NCI-H2227 (cell line): Measurements from ENCODE around the gene LGALS14.

Experiments used
- DNase-seq: peaks from one replicate; lab custom pipeline; 2025; ENCODE audit not compliant: unreplicated experiment; lab: John Stamatoyannopoulos, UW

The LGALS14 gene

GRCh38 chr19:39746836-39747529 is 42.7 kb downstream of the LGALS14 start:
- no peak for DNase-seq

DNA sequence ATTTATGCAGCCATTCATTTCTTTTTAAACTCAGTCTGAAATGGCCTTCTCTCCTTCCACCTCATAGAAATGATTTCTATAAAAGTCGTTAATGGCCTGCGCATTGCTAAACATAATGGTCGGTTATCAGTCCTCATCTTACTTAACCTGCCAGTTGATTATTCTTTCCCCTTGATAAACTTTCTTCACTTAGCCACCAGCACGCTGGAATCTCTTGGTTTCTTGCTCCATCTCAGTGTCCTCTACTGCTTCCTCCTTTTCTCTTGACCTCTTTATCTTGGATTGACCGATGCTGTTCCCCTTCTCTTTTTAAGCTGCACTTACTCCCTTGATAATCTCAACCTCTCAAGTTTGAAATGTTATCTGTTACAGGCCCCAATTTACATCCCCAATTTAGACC is 45.7 kb downstream of the LGALS14 start:
- DNase-seq: no peak

DNA sequence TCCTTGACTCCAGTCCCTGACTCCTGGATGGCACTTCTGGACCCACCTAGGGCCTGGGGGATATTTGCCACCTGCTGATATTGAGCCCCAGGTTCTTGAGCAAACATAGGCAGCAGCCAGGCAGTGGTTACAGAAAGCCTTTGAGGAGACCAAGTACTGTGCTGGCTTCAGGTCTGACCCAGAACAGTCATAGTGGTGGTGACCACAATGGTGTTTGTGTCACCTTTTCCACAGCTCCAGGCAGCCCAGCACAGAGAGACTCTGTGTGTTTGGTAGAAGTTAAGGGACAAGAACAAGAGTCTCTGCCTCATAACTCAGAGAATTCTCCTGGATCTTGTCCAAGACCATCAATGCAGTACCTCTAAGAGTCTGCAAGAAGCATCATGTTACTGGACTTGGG is 48.1 kb downstream of the LGALS14 start:
- no peak for DNase-seq

DNA sequence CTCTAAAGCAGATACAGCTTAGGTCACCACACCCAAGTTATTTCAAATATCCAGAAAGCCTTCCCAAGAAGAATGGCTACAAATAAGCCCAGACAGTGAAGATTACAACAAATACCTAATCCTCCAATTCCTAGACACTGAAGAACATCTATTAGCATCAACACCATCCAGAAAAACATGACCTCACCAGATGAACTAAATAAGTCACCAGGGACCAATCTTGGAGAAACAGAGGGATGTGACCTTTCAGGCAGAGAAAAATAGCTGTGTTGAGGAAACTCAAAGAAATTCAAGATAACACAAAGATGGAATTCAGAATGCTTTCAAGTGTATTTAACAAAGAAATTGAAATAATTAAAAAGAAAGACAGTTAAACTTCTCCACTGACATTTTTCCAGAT is 48.5 kb downstream of the LGALS14 start:
- DNase-seq: no peak

DNA sequence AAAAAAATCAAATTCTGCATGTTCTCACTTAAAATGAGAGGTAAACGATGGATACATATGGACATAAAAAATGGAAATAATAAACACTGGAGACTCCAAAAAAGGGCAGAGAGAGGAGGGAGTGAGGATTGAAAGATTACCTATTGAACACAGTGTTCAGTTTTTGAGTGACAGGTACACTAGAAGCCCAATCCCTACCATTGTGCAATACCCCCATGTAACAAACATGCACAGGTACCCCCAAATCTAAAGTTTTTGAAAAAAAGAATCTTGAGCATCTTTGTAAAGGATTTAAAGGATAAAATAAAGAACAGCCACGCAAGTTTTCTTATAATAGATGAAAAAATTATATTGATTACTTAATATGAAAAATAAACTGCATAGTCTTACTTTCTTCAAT is 50.3 kb downstream of the LGALS14 start:
- DNase-seq: no peak

DNA sequence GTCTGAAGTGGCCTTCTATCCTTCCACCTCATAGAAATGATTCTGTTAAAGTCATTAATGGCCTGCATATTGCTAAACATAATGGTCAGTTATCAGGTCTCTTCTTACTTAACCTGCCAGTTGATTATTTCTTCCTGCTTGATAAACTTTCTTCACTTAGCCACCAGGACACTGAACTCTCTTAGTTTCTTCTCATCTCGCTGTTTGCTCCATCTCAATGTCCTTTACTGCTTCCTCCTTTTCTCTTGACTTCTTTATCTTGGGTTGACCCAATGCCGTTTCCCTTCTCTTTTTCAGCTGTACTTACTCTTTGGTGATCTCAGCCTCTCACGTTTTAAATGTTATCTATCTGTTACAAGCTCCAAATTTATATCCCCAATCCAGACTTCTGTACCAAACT is 50.7 kb downstream of the LGALS14 start:
- no peak for DNase-seq
